Naive B cell (primary cell): Measurements from ENCODE around the gene PITX3. TPM values are rescaled to one million over a fixed set of nuclear protein-coding genes. Genes with fewer than 3 reads are reported as not detected.
A peak's percentile ranks its signal among the peaks of the same experiment; 100 is the strongest.
"Not testable (repeated sequence)": the region's sequence is repeated elsewhere in the genome, so short reads cannot be mapped to it uniquely, and the experiment has no call there.

Experiments used
- ATAC-seq, 2 donors: fragments of 150-1000 bp; cut with Tn5 transposase; 2 replicates each; pipeline ENCODE4 v1.10.0; 2021; ENCODE audit warnings: low read depth in 2 of 2, mild to moderate bottlenecking in 2 of 2, moderate library complexity in 2 of 2
- DNase-seq: peaks from one replicate; pipeline ENCODE4 v3.0.0; 2022
- H3K27ac Mint-ChIP-seq, 6 donors: one replicate each; pipeline ENCODE4 v1.8.0; 2020 to 2022; ENCODE audit warnings: mild to moderate bottlenecking in 6 of 6, mixed read lengths in 6 of 6, moderate library complexity in 5 of 6, inconsistent platforms in 2 of 6
- H3K27me3 Mint-ChIP-seq, 3 donors: one replicate each; pipeline ENCODE4 v1.8.0; 2021 to 2022; ENCODE audit warnings: mixed read lengths in 3 of 3, mild to moderate bottlenecking in 1 of 3
- H3K36me3 Mint-ChIP-seq, 2 donors: one replicate each; pipeline ENCODE4 v1.8.0; 2020 to 2022; ENCODE audit warnings: mixed read lengths in 2 of 2, inconsistent platforms in 1 of 2, mild to moderate bottlenecking in 1 of 2
- H3K4me1 Mint-ChIP-seq, 3 donors: one replicate each; pipeline ENCODE4 v1.8.0; 2020 to 2022; ENCODE audit warnings: mixed read lengths in 3 of 3, inconsistent platforms in 1 of 3, mild to moderate bottlenecking in 1 of 3, moderate library complexity in 1 of 3
- H3K4me3 Mint-ChIP-seq, 8 donors: one replicate each; pipeline ENCODE4 v1.8.0; 2020 to 2022; ENCODE audit warnings: mild to moderate bottlenecking in 8 of 8, mixed read lengths in 8 of 8, moderate library complexity in 8 of 8, inconsistent platforms in 2 of 8
- H3K9me3 Mint-ChIP-seq, 7 donors: one replicate each; pipeline ENCODE4 v1.8.0; 2020 to 2022; ENCODE audit warnings: mixed read lengths in 7 of 7, mild to moderate bottlenecking in 5 of 7, inconsistent platforms in 2 of 7, moderate library complexity in 1 of 7
- polyA plus RNA-seq, 6 donors: library from polyadenylated mRNA; unstranded; fragments of 300-500 nt; fragmentation: Illumina TruSeq; gene quantifications; one replicate each; pipeline ENCODE4 v1.2.3, GENCODE V29; 2021; ENCODE audit warnings: low read depth in 6 of 6

Gene PITX3
- polyA plus RNA-seq, 6 donors from 2014 or later, result not detected

DNA sequence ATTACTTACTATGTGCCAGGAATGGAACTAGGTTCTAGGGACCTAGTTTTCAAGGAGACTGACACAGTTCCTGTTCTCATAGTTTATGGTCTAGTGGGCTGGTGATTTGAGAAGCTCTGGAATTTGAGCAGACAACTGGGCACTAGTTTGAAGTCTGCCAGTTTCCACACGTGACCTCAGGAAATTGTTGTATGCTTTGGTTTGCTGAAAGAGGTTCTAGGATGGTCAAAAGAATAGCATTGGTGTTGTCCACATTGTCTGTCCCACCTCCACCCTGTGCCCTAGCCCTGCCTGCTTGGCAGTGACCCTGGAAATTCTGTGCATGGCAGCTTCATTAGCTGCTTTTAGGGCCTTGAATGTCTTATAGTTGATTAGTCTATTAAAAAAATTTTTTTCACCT lies 32.8 kb upstream of the PITX3 start:
- ATAC-seq, result no peak
- no peak overlapping the region for H3K4me3 Mint-ChIP-seq
- DNase-seq, result no peak
- H3K36me3 Mint-ChIP-seq, result peaks cover 0 to 4% of the 10 kb centered on the region in 2 donors
- H3K27me3 Mint-ChIP-seq, result no peaks in the 10 kb centered on the region
- H3K9me3 Mint-ChIP-seq, result no peaks in the 10 kb centered on the region
- no peak overlapping the region for H3K27ac Mint-ChIP-seq
- H3K4me1 Mint-ChIP-seq, result peaks cover 4 to 20% (median 11%) of the 10 kb centered on the region in 3 donors

DNA sequence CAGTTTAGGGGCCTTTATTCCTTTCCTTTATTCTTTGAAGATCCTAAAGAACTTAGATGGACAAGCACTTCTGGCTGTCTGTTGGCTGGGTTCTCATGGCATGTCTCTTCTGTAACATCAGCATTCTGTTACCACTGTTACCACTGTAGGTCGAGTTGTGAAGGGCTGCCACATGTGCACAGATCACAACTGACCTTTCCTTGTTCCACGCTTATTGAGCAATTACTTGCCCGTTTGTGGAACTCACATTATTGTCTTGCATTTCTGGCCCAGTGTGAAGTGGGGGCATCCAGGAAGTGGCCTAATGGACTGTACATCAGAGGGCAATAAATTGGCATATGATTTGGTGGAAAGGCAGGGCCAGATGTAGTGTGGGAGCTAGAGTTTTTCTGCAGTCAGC lies 27.7 kb upstream of the PITX3 start:
- DNase-seq (no peak), ATAC-seq (no peak)
- Mint-ChIP-seq H3K4me3 (no peak overlapping the region), H3K27ac (peak overlapping the region in 2 of 6 donors; percentile 22 to 38), H3K9me3 (no peaks in the 10 kb centered on the region), H3K36me3 (peaks cover 0 to 5% of the 10 kb centered on the region in 2 donors), H3K4me1 (peaks cover 20 to 29% (median 25%) of the 10 kb centered on the region in 3 donors), H3K27me3 (no peaks in the 10 kb centered on the region)

DNA sequence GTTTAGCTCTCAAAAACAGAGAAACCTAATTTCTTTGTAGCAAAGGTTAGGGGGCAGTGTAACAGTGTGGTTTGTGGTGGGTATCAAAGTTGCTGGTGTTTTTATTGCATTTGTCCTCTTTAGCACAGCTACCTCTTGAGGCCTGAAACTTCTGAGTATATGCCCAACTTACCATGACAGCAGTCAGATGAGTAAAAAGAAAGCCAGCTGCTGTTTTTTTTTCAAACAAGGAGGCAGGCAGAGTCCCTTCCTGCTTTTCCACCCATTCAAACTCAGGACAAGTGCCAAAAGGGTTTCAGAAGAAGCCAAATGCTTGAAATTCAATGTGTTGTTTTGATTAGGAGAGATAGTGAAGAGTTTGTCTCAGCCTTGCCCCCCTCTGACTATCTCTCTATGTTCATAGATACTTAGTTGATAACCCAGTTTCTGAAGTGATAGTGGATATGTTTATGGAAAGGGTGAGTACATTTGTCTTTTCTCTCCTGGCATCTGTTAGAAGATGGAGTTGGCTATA lies 27.1 kb upstream of the PITX3 start:
- H3K27ac Mint-ChIP-seq, result peak overlapping the region in 1 of 6 donors; percentile 47
- no peaks in the 10 kb centered on the region for H3K27me3 Mint-ChIP-seq
- peaks cover 20 to 29% (median 25%) of the 10 kb centered on the region in 3 donors for H3K4me1 Mint-ChIP-seq
- no peak for ATAC-seq
- H3K36me3 Mint-ChIP-seq, result peaks cover 0 to 5% of the 10 kb centered on the region in 2 donors
- no peak overlapping the region for H3K4me3 Mint-ChIP-seq
- no peak for DNase-seq
- no peaks in the 10 kb centered on the region for H3K9me3 Mint-ChIP-seq

DNA sequence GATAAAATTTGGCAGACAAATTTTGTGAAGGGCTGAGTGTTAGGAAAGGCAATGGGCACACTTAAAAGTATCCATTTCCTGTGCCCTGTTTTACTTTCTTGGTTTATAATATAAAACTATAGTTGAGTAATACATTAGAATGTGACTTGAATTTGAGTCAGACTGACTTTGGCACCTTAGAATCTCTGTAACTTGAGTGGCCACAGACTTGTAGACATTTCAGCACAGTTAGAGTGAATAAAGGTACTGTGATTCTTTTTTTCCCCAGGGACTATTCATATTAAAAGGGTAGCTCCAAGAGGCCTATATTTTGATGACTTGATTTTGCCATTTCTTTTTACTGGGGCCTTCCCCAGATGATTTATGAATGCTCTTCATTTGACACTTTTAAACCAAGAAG lies 26.4 kb upstream of the PITX3 start:
- DNase-seq (no peak), ATAC-seq (no peak)
- H3K27me3 Mint-ChIP-seq, result no peaks in the 10 kb centered on the region
- H3K36me3 Mint-ChIP-seq, result peaks cover 0 to 7% of the 10 kb centered on the region in 2 donors
- no peaks in the 10 kb centered on the region for H3K9me3 Mint-ChIP-seq
- no peak overlapping the region for H3K4me3 Mint-ChIP-seq
- peak overlapping the region in 3 of 6 donors; percentile 9 to 54 (median 47) for H3K27ac Mint-ChIP-seq
- peaks cover 20 to 29% (median 27%) of the 10 kb centered on the region in 3 donors for H3K4me1 Mint-ChIP-seq

DNA sequence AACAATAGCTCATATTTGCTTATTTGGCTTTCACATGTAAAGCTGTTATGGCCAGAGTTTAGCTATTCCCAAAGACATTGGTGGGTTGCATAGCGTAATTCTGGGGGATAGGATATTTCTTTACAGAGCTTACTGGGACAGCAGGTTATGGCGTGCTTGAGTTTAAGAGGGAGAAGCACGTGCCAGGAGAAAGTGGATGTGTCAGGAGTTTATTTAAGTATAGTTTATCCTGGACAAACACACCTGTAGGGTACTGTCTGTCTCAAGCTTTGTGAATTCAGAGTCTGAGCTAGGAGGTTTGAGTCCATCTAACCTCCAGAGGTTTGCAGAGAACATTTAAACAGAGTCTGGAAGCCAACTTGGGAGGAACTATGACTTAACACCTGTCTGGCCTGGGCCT lies 25.4 kb upstream of the PITX3 start:
- H3K27ac Mint-ChIP-seq, result peak overlapping the region in 5 of 6 donors; percentile 47 to 80 (median 54)
- H3K27me3 Mint-ChIP-seq, result no peaks in the 10 kb centered on the region
- no peak overlapping the region for H3K4me3 Mint-ChIP-seq
- peaks cover 20 to 29% (median 21%) of the 10 kb centered on the region in 3 donors for H3K4me1 Mint-ChIP-seq
- no peak for ATAC-seq
- DNase-seq, result no peak
- no peaks in the 10 kb centered on the region for H3K9me3 Mint-ChIP-seq
- H3K36me3 Mint-ChIP-seq, result peaks cover 0 to 15% of the 10 kb centered on the region in 2 donors

DNA sequence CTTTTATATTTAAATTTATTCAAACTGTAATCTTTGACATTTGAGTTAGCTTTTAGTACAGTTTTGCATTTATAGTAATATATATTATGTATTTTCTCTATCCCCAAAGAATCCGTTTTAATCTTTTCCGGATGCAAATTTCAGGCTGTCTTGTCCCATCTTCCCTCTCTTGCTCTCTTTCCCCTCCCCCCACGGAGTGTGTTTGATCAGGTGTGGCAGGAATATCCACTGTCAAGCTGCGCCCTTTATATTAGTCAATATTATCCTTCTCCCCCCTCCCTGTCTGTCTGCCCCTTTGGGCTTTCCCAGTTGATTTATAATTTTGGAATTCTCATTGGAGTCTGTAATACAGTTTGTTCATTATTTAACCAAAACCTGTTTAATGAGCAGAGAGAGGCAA lies 23.1 kb upstream of the PITX3 start:
- H3K27ac Mint-ChIP-seq, result no peak overlapping the region

DNA sequence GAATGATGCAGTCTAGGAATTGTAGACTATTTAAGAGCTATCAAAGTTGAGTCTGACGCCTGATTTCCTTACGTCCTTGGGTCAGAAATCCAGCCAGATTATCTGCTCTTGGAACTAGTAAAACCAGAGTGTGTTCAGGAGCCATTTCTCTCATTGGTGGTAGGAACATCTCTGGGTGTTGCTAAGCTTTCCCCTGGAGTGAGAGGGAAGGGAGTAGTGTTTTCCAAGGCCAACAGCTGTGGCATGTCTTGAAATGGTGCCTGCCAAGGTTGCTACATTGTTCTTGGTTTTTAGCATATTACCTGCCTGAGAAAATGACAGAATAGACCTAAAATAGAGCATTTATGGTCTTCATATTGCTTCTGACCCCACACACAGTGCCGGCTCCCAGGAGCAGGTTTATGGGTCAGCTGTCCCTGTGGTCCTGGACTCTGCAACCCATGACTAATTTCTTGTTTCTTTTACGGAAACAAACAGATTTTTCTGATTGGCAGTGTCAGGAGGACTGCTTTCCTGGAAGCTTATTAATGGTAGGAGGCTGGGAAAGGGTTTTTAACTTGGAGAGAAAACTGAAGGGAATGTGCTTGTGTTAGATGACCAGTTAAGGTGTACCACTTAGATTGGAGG lies 21.5 kb upstream of the PITX3 start:
- DNase-seq (no peak), ATAC-seq (no peak)
- no peaks in the 10 kb centered on the region for H3K9me3 Mint-ChIP-seq
- peaks cover 9 to 17% (median 15%) of the 10 kb centered on the region in 3 donors for H3K4me1 Mint-ChIP-seq
- H3K27me3 Mint-ChIP-seq, result no peaks in the 10 kb centered on the region
- peaks cover 5 to 33% of the 10 kb centered on the region in 2 donors for H3K36me3 Mint-ChIP-seq
- no peak overlapping the region for H3K27ac Mint-ChIP-seq
- H3K4me3 Mint-ChIP-seq, result no peak overlapping the region

More for the DNA sequence above, 23.1 kb upstream of the PITX3 start:
- Mint-ChIP-seq H3K27me3 (no peaks in the 10 kb centered on the region), H3K36me3 (peaks cover 5 to 29% of the 10 kb centered on the region in 2 donors), H3K9me3 (no peaks in the 10 kb centered on the region), H3K4me3 (no peak overlapping the region), H3K4me1 (peaks cover 15 to 29% (median 19%) of the 10 kb centered on the region in 3 donors)
- ATAC-seq, result no peak
- DNase-seq, result no peak

DNA sequence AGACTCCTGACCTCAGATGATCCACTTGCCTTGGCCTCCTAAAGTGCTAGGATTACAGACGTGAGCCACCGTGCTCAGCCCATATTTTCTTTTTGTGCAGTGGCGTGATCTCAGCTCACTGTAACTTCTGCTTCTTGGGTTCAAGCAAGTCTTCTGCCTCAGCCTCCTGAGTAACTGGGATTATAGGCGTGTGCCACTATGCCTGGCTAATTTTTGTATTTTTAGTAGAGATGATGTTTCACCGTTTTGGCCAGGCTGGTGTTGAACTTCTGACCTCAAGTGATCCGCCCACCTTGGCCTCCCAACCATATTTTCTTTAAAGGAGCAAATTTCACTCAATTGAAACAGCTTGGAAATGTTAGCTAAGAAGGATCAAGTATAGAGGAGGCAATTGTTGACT lies 20.5 kb upstream of the PITX3 start:
- ATAC-seq, result no peak
- H3K9me3 Mint-ChIP-seq, result no peaks in the 10 kb centered on the region
- H3K27ac Mint-ChIP-seq, result no peak overlapping the region
- peaks cover 3 to 9% (median 9%) of the 10 kb centered on the region in 3 donors for H3K4me1 Mint-ChIP-seq
- no peaks in the 10 kb centered on the region for H3K27me3 Mint-ChIP-seq
- peaks cover 5 to 33% of the 10 kb centered on the region in 2 donors for H3K36me3 Mint-ChIP-seq
- no peak overlapping the region for H3K4me3 Mint-ChIP-seq
- DNase-seq, result no peak

DNA sequence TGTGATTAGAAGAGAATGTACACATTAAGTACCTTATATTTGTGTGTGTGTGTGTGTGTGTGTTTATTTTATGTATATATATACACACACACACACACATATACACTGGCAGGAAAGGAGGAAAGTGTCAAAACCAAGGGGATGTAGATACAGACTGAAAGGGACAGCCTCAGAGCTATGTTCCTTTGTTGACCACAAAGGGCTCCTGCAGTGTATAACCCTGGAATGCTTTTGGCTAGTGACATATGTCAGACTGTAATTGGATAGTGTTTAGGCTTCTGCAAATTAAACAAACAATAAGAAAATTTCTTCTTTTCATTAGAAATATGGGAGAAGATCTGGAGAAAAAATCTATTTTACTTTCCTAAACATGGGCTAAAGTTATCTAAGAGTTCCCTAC lies 19.9 kb upstream of the PITX3 start:
- H3K9me3 Mint-ChIP-seq, result no peaks in the 10 kb centered on the region
- no peak for DNase-seq
- no peak for ATAC-seq
- no peak overlapping the region for H3K4me3 Mint-ChIP-seq
- H3K4me1 Mint-ChIP-seq, result peaks cover 4 to 6% (median 5%) of the 10 kb centered on the region in 3 donors
- H3K27me3 Mint-ChIP-seq, result no peaks in the 10 kb centered on the region
- no peak overlapping the region for H3K27ac Mint-ChIP-seq
- H3K36me3 Mint-ChIP-seq, result peaks cover 5 to 33% of the 10 kb centered on the region in 2 donors

DNA sequence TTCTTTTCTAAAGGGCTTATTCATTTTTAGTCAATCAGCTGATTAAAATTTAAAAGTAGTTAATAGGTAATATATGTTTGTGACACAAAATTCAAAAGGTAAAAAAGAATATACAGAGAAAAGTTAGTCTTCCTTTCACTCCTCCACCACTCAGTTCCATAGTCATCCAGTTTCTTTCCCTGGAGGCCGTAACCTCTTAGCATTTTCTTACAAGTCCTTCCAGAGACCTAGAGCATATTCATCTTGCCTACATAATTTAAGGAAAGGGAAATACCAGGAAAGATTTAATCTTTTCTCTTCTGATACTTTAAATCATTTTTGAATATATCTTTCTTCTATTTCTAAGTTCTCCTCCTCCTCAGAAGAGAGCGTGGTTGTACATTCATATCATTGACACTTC lies 14.1 kb upstream of the PITX3 start:
- H3K27me3 Mint-ChIP-seq, result no peaks in the 10 kb centered on the region
- peaks cover 6 to 28% (median 15%) of the 10 kb centered on the region in 3 donors for H3K4me1 Mint-ChIP-seq
- DNase-seq (no peak), ATAC-seq (no peak)
- H3K9me3 Mint-ChIP-seq, result no peaks in the 10 kb centered on the region
- no peak overlapping the region for H3K4me3 Mint-ChIP-seq
- H3K36me3 Mint-ChIP-seq, result peaks cover 0 to 14% of the 10 kb centered on the region in 2 donors
- peak overlapping the region in 1 of 6 donors; percentile 72 for H3K27ac Mint-ChIP-seq

DNA sequence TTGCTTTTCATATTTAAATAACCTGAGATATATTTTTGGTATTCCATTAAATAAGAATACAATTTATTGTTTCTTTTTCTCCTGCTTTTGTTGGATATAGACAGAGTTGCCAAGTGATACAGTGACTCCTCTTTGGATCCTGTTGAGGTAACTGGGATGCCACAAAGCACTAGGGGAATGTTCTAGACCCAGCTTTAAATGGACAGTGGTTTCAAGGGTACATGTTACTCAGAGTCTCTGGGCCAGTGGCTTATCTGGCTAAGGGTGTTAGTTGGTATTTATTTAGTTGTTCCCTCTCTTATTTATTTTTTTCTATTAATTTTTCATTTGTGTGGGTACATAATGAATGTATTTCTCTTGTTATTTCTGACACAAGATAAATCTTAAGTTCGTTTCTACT lies 13.1 kb upstream of the PITX3 start:
- Mint-ChIP-seq H3K4me3 (no peak overlapping the region), H3K27me3 (no peaks in the 10 kb centered on the region), H3K27ac (no peak overlapping the region), H3K36me3 (peaks cover 0 to 8% of the 10 kb centered on the region in 2 donors), H3K4me1 (peaks cover 6 to 29% (median 15%) of the 10 kb centered on the region in 3 donors), H3K9me3 (no peaks in the 10 kb centered on the region)
- ATAC-seq (no peak), DNase-seq (no peak)

DNA sequence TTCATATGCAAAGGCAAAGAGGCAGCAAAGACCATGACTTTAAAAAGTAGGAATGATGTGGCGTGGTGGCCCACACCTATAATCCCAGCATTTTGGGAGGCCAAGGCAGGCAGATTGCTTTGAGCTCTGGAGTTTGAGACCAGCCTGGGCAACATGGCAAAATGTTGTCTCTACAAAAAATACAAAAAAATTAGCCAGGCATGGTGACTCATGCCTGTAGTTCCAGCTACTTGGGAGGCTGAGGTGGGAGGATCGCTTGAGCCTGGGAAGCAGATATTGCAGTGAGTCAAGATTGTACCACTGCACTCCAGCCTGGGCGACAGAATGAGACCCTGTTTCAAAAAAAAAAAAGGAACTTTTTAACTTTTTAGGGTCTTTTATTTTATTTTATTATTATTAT lies 11.2 kb upstream of the PITX3 start:
- H3K4me1 Mint-ChIP-seq, result peaks cover 14 to 41% (median 21%) of the 10 kb centered on the region in 3 donors

DNA sequence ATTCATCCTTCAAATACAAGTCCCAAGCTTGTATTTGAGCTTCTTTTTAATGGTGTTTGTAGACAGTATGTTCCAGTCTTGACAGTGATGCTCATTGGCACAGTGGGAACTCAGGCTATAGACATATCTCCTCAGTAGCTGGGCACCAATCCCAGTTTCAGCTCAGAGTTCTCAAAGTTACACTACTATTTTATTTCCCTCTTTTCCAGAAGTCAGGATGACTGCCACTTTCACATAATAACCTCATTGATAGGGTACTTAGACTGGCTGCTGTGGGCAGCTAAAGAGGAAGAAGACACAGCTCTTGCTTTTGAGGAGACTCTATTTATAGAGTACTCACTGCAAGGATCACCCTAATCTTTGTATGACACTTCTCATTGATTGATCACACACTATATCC lies 6.4 kb upstream of the PITX3 start:
- Mint-ChIP-seq H3K4me3 (peak overlapping the region in 6 of 8 donors; percentile 3 to 98 (median 80)), H3K27me3 (peaks cover 7 to 11% (median 11%) of the 10 kb centered on the region in 3 donors), H3K9me3 (no peaks in the 10 kb centered on the region), H3K4me1 (peaks cover 31 to 40% (median 35%) of the 10 kb centered on the region in 3 donors), H3K27ac (peak overlapping the region in 3 of 6 donors; percentile 23 to 31 (median 25)), H3K36me3 (peaks cover 0 to 6% of the 10 kb centered on the region in 2 donors)
- DNase-seq (no peak), ATAC-seq (no peak)

More for the DNA sequence above, 11.2 kb upstream of the PITX3 start:
- H3K27ac Mint-ChIP-seq, H3K27me3 Mint-ChIP-seq, H3K36me3 Mint-ChIP-seq, ATAC-seq, H3K4me3 Mint-ChIP-seq, DNase-seq, H3K9me3 Mint-ChIP-seq: not testable (repeated sequence)

DNA sequence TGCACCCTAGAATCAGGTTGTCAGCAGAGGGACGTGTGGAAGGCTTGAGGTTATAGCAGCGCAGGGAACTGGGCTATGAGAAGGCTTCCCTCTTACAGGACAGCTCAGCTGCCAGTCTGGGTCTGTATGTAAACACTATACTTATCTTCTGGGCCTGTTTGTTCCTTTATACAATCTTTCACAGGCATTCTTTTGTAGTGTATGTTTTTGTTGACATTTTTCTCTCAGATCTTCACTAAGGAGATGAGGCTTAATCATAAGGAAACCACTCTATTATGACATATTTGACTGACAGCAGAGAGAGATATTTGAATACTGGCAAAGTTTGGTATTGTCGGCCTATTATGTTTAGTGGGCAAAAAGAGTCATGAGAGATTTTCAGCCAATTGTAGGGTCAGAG lies 4.9 kb upstream of the PITX3 start:
- ATAC-seq, result no peak
- Mint-ChIP-seq H3K27me3 (peaks cover 19 to 25% (median 22%) of the 10 kb centered on the region in 3 donors), H3K27ac (peak overlapping the region; percentile 2 to 99 (median 98)), H3K4me1 (peaks cover 42 to 51% (median 44%) of the 10 kb centered on the region in 3 donors), H3K9me3 (peaks cover 0 to 3% (median 0%) of the 10 kb centered on the region in 7 donors), H3K36me3 (peaks cover 0 to 14% of the 10 kb centered on the region in 2 donors), H3K4me3 (peak overlapping the region; percentile 89 to 99 (median 98))
- no peak for DNase-seq
